ENCODE data around the gene ARMH4.

The ARMH4 gene

GRCh38 chr14:58002618-58003017, 149.4 kb downstream of the ARMH4 start:
- no peak for TF ChIP-seq TAF1 (IDR thresholded peaks at IDR 0.05; ENCODE audit: borderline replicate concordance, insufficient read depth, low read length)
- TF ChIP-seq SIN3A (IDR thresholded peaks at IDR 0.05; ENCODE audit: borderline replicate concordance, insufficient read depth, low read length), result no peak
- TF ChIP-seq POLR2AphosphoS5 (IDR thresholded peaks at IDR 0.05; ENCODE audit: low read depth, low read length), result no peak
- no peak for TF ChIP-seq REST (IDR thresholded peaks at IDR 0.05; ENCODE audit: insufficient read depth in 1 of 2, low read depth in 2 of 2, low read length in 2 of 2)
- TF ChIP-seq FOXP2 (optimal IDR thresholded peaks at IDR 0.05; ENCODE audit: borderline replicate concordance, extremely low read depth, extremely low read length, insufficient read depth), result no peak

GRCh38 chr14:57999979-58000378, 152.0 kb downstream of the ARMH4 start:
- TF ChIP-seq SIN3A (IDR thresholded peaks at IDR 0.05; ENCODE audit: borderline replicate concordance, insufficient read depth, low read length), result no peak
- no peak for TF ChIP-seq TAF1 (IDR thresholded peaks at IDR 0.05; ENCODE audit: borderline replicate concordance, insufficient read depth, low read length)
- TF ChIP-seq REST (IDR thresholded peaks at IDR 0.05; ENCODE audit: insufficient read depth in 1 of 2, low read depth in 2 of 2, low read length in 2 of 2), result no peak
- no peak for TF ChIP-seq POLR2AphosphoS5 (IDR thresholded peaks at IDR 0.05; ENCODE audit: low read depth, low read length)
- TF ChIP-seq FOXP2 (optimal IDR thresholded peaks at IDR 0.05; ENCODE audit: borderline replicate concordance, extremely low read depth, extremely low read length, insufficient read depth), result no peak

GRCh38 chr14:57999471-57999870, 152.5 kb downstream of the ARMH4 start:
- no peak for TF ChIP-seq POLR2AphosphoS5 (IDR thresholded peaks at IDR 0.05; ENCODE audit: low read depth, low read length)
- TF ChIP-seq REST (IDR thresholded peaks at IDR 0.05; ENCODE audit: insufficient read depth in 1 of 2, low read depth in 2 of 2, low read length in 2 of 2), result no peak

GRCh38 chr14:57998766-57999165, 153.2 kb downstream of the ARMH4 start:
- no peak for TF ChIP-seq SIN3A (IDR thresholded peaks at IDR 0.05; ENCODE audit: borderline replicate concordance, insufficient read depth, low read length)
- TF ChIP-seq FOXP2 (optimal IDR thresholded peaks at IDR 0.05; ENCODE audit: borderline replicate concordance, extremely low read depth, extremely low read length, insufficient read depth), result no peak
- TF ChIP-seq POLR2AphosphoS5 (IDR thresholded peaks at IDR 0.05; ENCODE audit: low read depth, low read length), result no peak
- TF ChIP-seq REST (IDR thresholded peaks at IDR 0.05; ENCODE audit: insufficient read depth in 1 of 2, low read depth in 2 of 2, low read length in 2 of 2), result no peak
- no peak for TF ChIP-seq TAF1 (IDR thresholded peaks at IDR 0.05; ENCODE audit: borderline replicate concordance, insufficient read depth, low read length)

- TF ChIP-seq FOXP2 (optimal IDR thresholded peaks at IDR 0.05; ENCODE audit: borderline replicate concordance, extremely low read depth, extremely low read length, insufficient read depth) (no peak), TAF1 (IDR thresholded peaks at IDR 0.05; ENCODE audit: borderline replicate concordance, insufficient read depth, low read length) (no peak), POLR2AphosphoS5 (IDR thresholded peaks at IDR 0.05; ENCODE audit: low read depth, low read length) (no peak), REST (IDR thresholded peaks at IDR 0.05; ENCODE audit: insufficient read depth in 1 of 2, low read depth in 2 of 2, low read length in 2 of 2) (no peak), SIN3A (IDR thresholded peaks at IDR 0.05; ENCODE audit: borderline replicate concordance, insufficient read depth, low read length) (no peak)
These were observed 160.7 kb downstream of the ARMH4 start for GRCh38 chr14:57991353-57991752.
